H1 (cell line): ENCODE measurements around the gene MBD5. TPM values are rescaled to one million over a fixed set of nuclear protein-coding genes. Genes with fewer than 3 reads are reported as not detected.

ENCODE experiments used
- CTCF ChIA-PET: fragments of 300-600 bp; sonication (Branson Sonifier 250); formaldehyde crosslinking; loops from one replicate; lab custom pipeline; 2021; ENCODE audit not compliant: partially characterized antibody; lab: Charles Lee
- POLR2A ChIA-PET: fragments of 300-600 bp; sonication (Branson Sonifier 250); formaldehyde crosslinking; loops from one replicate; lab custom pipeline; 2021; ENCODE audit warnings: inconsistent platforms; ENCODE audit not compliant: partially characterized antibody; lab: Charles Lee
- DNase-seq, 2 experiments: peaks; one replicate each; pipeline versions ENCODE4 v3.0.0 to v3.0.0-alpha.2; 2010 to 2022; ENCODE audit warnings: low spot score in 2 of 2, low read depth in 1 of 2, mixed read lengths in 1 of 2
- FAIRE-seq: peaks from 2 replicates; lab custom pipeline; 2011; peaks lifted over from hg19 to GRCh38; lab: Jason Lieb, UNC
- H2AFZ ChIP-seq: 2 replicates; pipeline ENCODE4 v1.8.1; 2012; ENCODE audit warnings: low read length, inconsistent platforms
- H2AK5ac ChIP-seq: 2 replicates; pipeline ENCODE4 v1.6.1; 2013; ENCODE audit warnings: low read depth, low read length
- H2BK120ac ChIP-seq: replicated peaks from 2 replicates; pipeline ENCODE3; 2013; ENCODE audit warnings: low read depth, low read length, inconsistent platforms
- H2BK12ac ChIP-seq: 2 replicates; pipeline ENCODE4 v1.6.1; 2013; ENCODE audit warnings: low read depth, low read length
- H2BK15ac ChIP-seq: 2 replicates; pipeline ENCODE4 v1.6.1; 2013; ENCODE audit warnings: low read length
- H2BK20ac ChIP-seq: 2 replicates; pipeline ENCODE4 v1.6.1; 2013; ENCODE audit warnings: low read length
- H2BK5ac ChIP-seq: 2 replicates; pipeline ENCODE4 v1.6.1; 2013; ENCODE audit warnings: low read depth, low read length
- H3K14ac ChIP-seq: 2 replicates; pipeline ENCODE4 v1.6.1; 2013; ENCODE audit warnings: inconsistent platforms; ENCODE audit not compliant: insufficient read length
- H3K18ac ChIP-seq: 2 replicates; pipeline ENCODE4 v1.6.1; 2013; ENCODE audit warnings: low read length; ENCODE audit errors: extremely low read depth
- H3K23ac ChIP-seq: 2 replicates; pipeline ENCODE4 v1.6.1; 2013; ENCODE audit warnings: inconsistent platforms; ENCODE audit not compliant: insufficient read length
- H3K23me2 ChIP-seq: 2 replicates; pipeline ENCODE4 v1.6.1; 2013; ENCODE audit warnings: low read depth, low read length
- H3K27ac ChIP-seq: 2 replicates; pipeline ENCODE4 v1.6.1; 2011; ENCODE audit warnings: low read depth, low read length, inconsistent platforms
- H3K27me3 ChIP-seq, 4 experiments: replicated peaks in 1 of 4; 1 replicate in 1 of 4; 2 replicates in 3 of 4; pipeline versions ENCODE4 v1.6.1 to v1.8.1; 2011 to 2013; ENCODE audit warnings: low read length in 3 of 4, mild to moderate bottlenecking in 3 of 4, inconsistent platforms in 2 of 4, mixed read lengths in 2 of 4, moderate library complexity in 1 of 4; ENCODE audit not compliant: control insufficient read depth in 3 of 4, insufficient read depth in 3 of 4; ENCODE audit errors: extremely low read depth in 1 of 4
- H3K36me3 ChIP-seq, 4 experiments: 2 replicates each; pipeline versions ENCODE4 v1.6.1 to v1.8.1; 2011 to 2013; ENCODE audit warnings: mild to moderate bottlenecking in 4 of 4, low read length in 3 of 4, moderate library complexity in 2 of 4, control low read depth in 1 of 4, inconsistent platforms in 1 of 4; ENCODE audit not compliant: insufficient read depth in 4 of 4, control insufficient read depth in 2 of 4
- H3K4ac ChIP-seq: replicated peaks from 2 replicates; pipeline ENCODE3; 2013; ENCODE audit warnings: low read length, low read depth, mixed read lengths, inconsistent platforms; ENCODE audit not compliant: insufficient read length
- H3K4me1 ChIP-seq, 4 experiments: replicated peaks in 1 of 4; 1 replicate in 1 of 4; 2 replicates in 3 of 4; pipeline versions ENCODE4 v1.6.1 to v1.8.1; 2011 to 2013; ENCODE audit warnings: low read length in 3 of 4, inconsistent platforms in 2 of 4, mixed read lengths in 1 of 4; ENCODE audit not compliant: insufficient read depth in 4 of 4, control insufficient read depth in 3 of 4
- H3K4me2 ChIP-seq, 2 experiments: 2 replicates each; pipeline versions ENCODE4 v1.6.1 to v1.8.1; 2011 to 2013; ENCODE audit warnings: low read depth in 2 of 2, low read length in 2 of 2, control low read depth in 1 of 2, inconsistent platforms in 1 of 2, mild to moderate bottlenecking in 1 of 2; ENCODE audit not compliant: insufficient read depth in 1 of 2
- H3K4me3 ChIP-seq, 4 experiments: fragments of 200-600, 300-600 bp in 1 of 4; sonication (generic), shearing (Covaris generic), sonication (Bioruptor Twin) in 1 of 4; 2 replicates each; pipeline versions ENCODE4 v1.5.1 to v1.8.1; 2011 to 2016; ENCODE audit warnings: low read length in 4 of 4, low read depth in 3 of 4, control low read depth in 2 of 4, inconsistent platforms in 2 of 4, mild to moderate bottlenecking in 2 of 4, mixed read lengths in 1 of 4, moderate library complexity in 1 of 4; ENCODE audit not compliant: insufficient read depth in 2 of 4; ENCODE audit errors: extremely low read depth in 1 of 4
- H3K56ac ChIP-seq: replicated peaks from 2 replicates; pipeline ENCODE3; 2013; ENCODE audit warnings: low read depth, mild to moderate bottlenecking, mixed read lengths, low read length, inconsistent platforms; ENCODE audit not compliant: insufficient read length
- H3K79me1 ChIP-seq: 2 replicates; pipeline ENCODE4 v1.6.1; 2013; ENCODE audit warnings: low read depth, low read length, control low read depth
- H3K79me2 ChIP-seq, 2 experiments: 2 replicates each; pipeline versions ENCODE4 v1.6.1 to v1.8.1; 2012 to 2013; ENCODE audit warnings: low read length in 2 of 2, mild to moderate bottlenecking in 2 of 2, inconsistent platforms in 1 of 2; ENCODE audit not compliant: insufficient read depth in 2 of 2, control insufficient read depth in 1 of 2
- H3K9ac ChIP-seq, 4 experiments: replicated peaks in 1 of 4; 1 replicate in 1 of 4; 2 replicates in 3 of 4; pipeline versions ENCODE4 v1.6.1 to v1.8.1; 2011 to 2013; ENCODE audit warnings: low read depth in 3 of 4, low read length in 3 of 4, control low read depth in 2 of 4, mild to moderate bottlenecking in 2 of 4, moderate library complexity in 2 of 4, inconsistent platforms in 1 of 4; ENCODE audit errors: extremely low read depth in 1 of 4
- H3K9me3 ChIP-seq, 2 experiments: 2 replicates each; pipeline versions ENCODE4 v1.6.1 to v1.8.1; 2012 to 2013; ENCODE audit warnings: mild to moderate bottlenecking in 2 of 2, moderate library complexity in 2 of 2, control low read depth in 1 of 2, inconsistent platforms in 1 of 2, low read depth in 1 of 2, low read length in 1 of 2, mixed read lengths in 1 of 2; ENCODE audit not compliant: insufficient read depth in 2 of 2
- H4K20me1 ChIP-seq, 2 experiments: replicated peaks in 1 of 2; 2 replicates each; pipeline versions ENCODE3 to v1.8.1; 2011 to 2013; ENCODE audit warnings: inconsistent platforms in 2 of 2, low read length in 2 of 2, mild to moderate bottlenecking in 1 of 2; ENCODE audit not compliant: insufficient read depth in 2 of 2, control insufficient read depth in 1 of 2
- H4K5ac ChIP-seq: 2 replicates; pipeline ENCODE4 v1.6.1; 2013; ENCODE audit warnings: low read length, low read depth, mixed read lengths, inconsistent platforms; ENCODE audit not compliant: insufficient read length
- H4K8ac ChIP-seq: 2 replicates; pipeline ENCODE4 v1.8.0; 2013; ENCODE audit warnings: mild to moderate bottlenecking, moderate library complexity, low read length, inconsistent platforms; ENCODE audit not compliant: insufficient read depth; ENCODE audit errors: extremely low read depth
- H4K91ac ChIP-seq: replicated peaks from 2 replicates; pipeline ENCODE3; 2013; ENCODE audit warnings: low read length, mixed read lengths, inconsistent platforms; ENCODE audit not compliant: insufficient read length
- BRCA1 ChIP-seq: IDR thresholded peaks from 2 replicates; pipeline ENCODE4 v1.6.1; 2012; ENCODE audit warnings: low read depth, low read length, improper control_type of control experiment
- FOSL1 ChIP-seq: IDR thresholded peaks from 2 replicates; pipeline ENCODE4 v1.6.1; 2011; ENCODE audit warnings: mild to moderate bottlenecking, low read depth, low read length, moderate library complexity; ENCODE audit not compliant: insufficient read depth
- KDM5A ChIP-seq: fragments of 200-600 bp; IDR thresholded peaks from 2 replicates; pipeline ENCODE4 v1.7.1; 2012; ENCODE audit warnings: mild to moderate bottlenecking, low read length, inconsistent platforms, mixed read lengths
- MAFK ChIP-seq: IDR thresholded peaks from 2 replicates; pipeline ENCODE4 v1.6.1; 2012; ENCODE audit warnings: low read depth, mild to moderate bottlenecking, improper control_type of control experiment, low read length
- POLR2A ChIP-seq, 2 experiments: IDR thresholded peaks; 1 replicate in 1 of 2; 2 replicates in 1 of 2; pipeline ENCODE4 v1.6.1; 2011; ENCODE audit warnings: low read depth in 2 of 2, low read length in 2 of 2, mild to moderate bottlenecking in 2 of 2; ENCODE audit errors: control extremely low read depth in 1 of 2
- RFX5 ChIP-seq: IDR thresholded peaks from 2 replicates; pipeline ENCODE4 v1.6.1; 2011; ENCODE audit warnings: low read depth, low read length, improper control_type of control experiment, borderline replicate concordance
- RXRA ChIP-seq: IDR thresholded peaks from 2 replicates; pipeline ENCODE4 v1.6.1; 2011; ENCODE audit warnings: low read depth, mild to moderate bottlenecking, low read length, moderate library complexity; ENCODE audit not compliant: insufficient read depth
- TAF7 ChIP-seq: optimal IDR thresholded peaks from 2 replicates; pipeline ENCODE3; 2011; ENCODE audit warnings: low read depth, mild to moderate bottlenecking, inconsistent platforms, low read length, moderate library complexity, borderline replicate concordance
- TEAD4 ChIP-seq: IDR thresholded peaks from 2 replicates; pipeline ENCODE4 v1.6.1; 2012; ENCODE audit warnings: low read depth, low read length, inconsistent platforms, mixed read lengths
- YY1 ChIP-seq: IDR thresholded peaks from 2 replicates; pipeline ENCODE4 v1.6.1; 2011; ENCODE audit warnings: low read depth, mild to moderate bottlenecking, low read length
- WGBS, 2 experiments: shearing (Covaris generic) in 1 of 2; methylation state at CpG; one replicate each; pipeline versions ENCODE4 v1.1.6 to v1.1.7; 2013 to 2015; ENCODE audit warnings: low lambda C conversion rate in 2 of 2, mixed read lengths in 2 of 2, inconsistent platforms in 1 of 2, low coverage in 1 of 2, missing lambda C conversion rate in 1 of 2; ENCODE audit not compliant: insufficient replicate concordance in 2 of 2, insufficient coverage in 1 of 2, insufficient read length in 1 of 2; ENCODE audit errors: extremely low coverage in 1 of 2, missing lambda C conversion rate in 1 of 2; 5-methylcytosine and 5-hydroxymethylcytosine counted together
- polyA plus RNA-seq, 7 experiments: library from polyadenylated mRNA; depleted of rRNA in 3 of 7; stranded (reverse) in 5 of 7; unstranded in 2 of 7; fragments of >200 nt in 5 of 7; fragments of 200-250 nt in 2 of 7; gene quantifications; 1 replicate in 5 of 7; 2 replicates in 1 of 7; 4 replicates in 1 of 7; pipeline versions ENCODE4 v1.2.1 to v1.2.3, GENCODE V29; 2011 to 2013; ENCODE audit warnings: missing spikeins in 2 of 7, mixed read lengths in 2 of 7
- total RNA-seq: library from RNA; stranded (reverse); fragmentation: NEBNext Ultra II Directional; extraction: Animal tissue kit (Norgen Biotek cat#: 25700); gene quantifications from 2 replicates; pipeline ENCODE4 v1.2.1, GENCODE V29; 2021

Gene MBD5
- total and polyA plus RNA-seq, 2 of the 8 experiments (the other 6 are each of a cell fraction or from before 2014, with no cell fraction given) = 9.7 to 29.4 TPM

GRCh38 chr2:148541792-148542191, 520.9 kb downstream of the MBD5 start:
- H2BK5ac ChIP-seq = no peak overlapping the region
- H3K79me1 ChIP-seq = no peaks in the 10 kb centered on the region
- no peaks in the 10 kb centered on the region for H3K23me2 ChIP-seq
- H4K8ac ChIP-seq = no peak overlapping the region
- no peak overlapping the region for H3K56ac ChIP-seq
- H3K79me2 ChIP-seq = no peaks in the 10 kb centered on the region
- DNase-seq = no peak
- no peak for FAIRE-seq
- no peak overlapping the region for H4K5ac ChIP-seq
- no peak overlapping the region for H3K4me3 ChIP-seq
- H3K14ac ChIP-seq = no peak overlapping the region
- H3K4me2 ChIP-seq = no peak overlapping the region
- no peak overlapping the region for H3K9ac ChIP-seq
- no peak overlapping the region for H3K4ac ChIP-seq
- no peak overlapping the region for H2AFZ ChIP-seq
- H4K20me1 ChIP-seq = no peaks in the 10 kb centered on the region
- no peaks in the 10 kb centered on the region; a peak in 1 of 7 replicates for H3K4me1 ChIP-seq
- H3K23ac ChIP-seq = no peak overlapping the region
- H3K36me3 ChIP-seq = no peaks in the 10 kb centered on the region
- no peaks in the 10 kb centered on the region for H3K27me3 ChIP-seq
- H2BK20ac ChIP-seq = no peak overlapping the region
- no peak overlapping the region for H2AK5ac ChIP-seq
- TF ChIP-seq POLR2A (IDR thresholded peaks at IDR 0.05; ENCODE audit: control extremely low read depth in 1 of 2, low read depth in 2 of 2, low read length in 2 of 2) = no peak
- no peak for TF ChIP-seq BRCA1
- no peak for TF ChIP-seq FOSL1
- TF ChIP-seq TEAD4 = no peak
- no peak for TF ChIP-seq KDM5A
- TF ChIP-seq RXRA = no peak
- TF ChIP-seq RFX5 = no peak
- no peak for TF ChIP-seq MAFK
- no peak for TF ChIP-seq YY1
- no peak for TF ChIP-seq TAF7
- H3K27ac ChIP-seq = no peak overlapping the region
- H2BK120ac ChIP-seq = no peak overlapping the region
- no peaks in the 10 kb centered on the region for H3K9me3 ChIP-seq
- no peak overlapping the region for H2BK15ac ChIP-seq
- H3K18ac ChIP-seq = no peak overlapping the region
- no peak overlapping the region for H2BK12ac ChIP-seq
- WGBS, 2 experiments = 96% methylated on average over 3 of the region's 3 CpGs; no CpG with 5 or more reads in 1 of the 2 experiments
- ChIA-PET POLR2A (no interaction called here), CTCF (interaction anchor here (0.9 to 5.6 kb wide), 3 partner anchors 10 to 90 kb away, joined by 3 to 18 read pairs (median 4); no protein-coding TSS in a partner anchor)
- H4K91ac ChIP-seq = no peak overlapping the region
